Measurements from ENCODE around the gene CAMTA1. TPM values are rescaled to one million over a fixed set of nuclear protein-coding genes. Genes with fewer than 3 reads are reported as not detected.

The CAMTA1 gene
- total RNA-seq, 4 donors from 2014 or later: 57.4 to 88.3 (median 62.1) TPM

GRCh38 chr1:7333620-7334019 lies 548.4 kb downstream of the CAMTA1 start:
- Histone ChIP-seq H3K27me3 (no peaks in the 10 kb centered on the region), H3K36me3 (no peaks in the 10 kb centered on the region), H3K4me1 (no peaks in the 10 kb centered on the region), H3K9me3 (no peaks in the 10 kb centered on the region), H3K4me3 (no peak overlapping the region), H3K27ac (peak overlapping the region in 1 of 4 donors; percentile 14)
- no peak for DNase-seq
- no peak for TF ChIP-seq POLR2A (IDR thresholded peaks at IDR 0.05)
- TF ChIP-seq CTCF (IDR thresholded peaks at IDR 0.05): no peak

GRCh38 chr1:7334475-7335035 lies 549.3 kb downstream of the CAMTA1 start:
- Histone ChIP-seq H3K4me1 (no peaks in the 10 kb centered on the region), H3K9me3 (no peaks in the 10 kb centered on the region), H3K27ac (peak overlapping the region in 2 of 4 donors; percentile 12 to 14), H3K27me3 (no peaks in the 10 kb centered on the region), H3K36me3 (no peaks in the 10 kb centered on the region), H3K4me3 (no peak overlapping the region)
- TF ChIP-seq POLR2A (IDR thresholded peaks at IDR 0.05): no peak
- no peak for TF ChIP-seq CTCF (IDR thresholded peaks at IDR 0.05)
- DNase-seq: peak in 1 of 3 donors; percentile 49

GRCh38 chr1:7335224-7335879 lies 550.1 kb downstream of the CAMTA1 start:
- TF ChIP-seq POLR2A (IDR thresholded peaks at IDR 0.05): no peak
- TF ChIP-seq CTCF (IDR thresholded peaks at IDR 0.05): no peak
- Histone ChIP-seq H3K36me3 (no peaks in the 10 kb centered on the region), H3K27ac (peak overlapping the region in 1 of 4 donors; percentile 12), H3K9me3 (no peaks in the 10 kb centered on the region), H3K27me3 (no peaks in the 10 kb centered on the region), H3K4me1 (no peaks in the 10 kb centered on the region), H3K4me3 (no peak overlapping the region)
- peak in 1 of 3 donors; percentile 36 for DNase-seq

GRCh38 chr1:7338439-7338838 lies 553.2 kb downstream of the CAMTA1 start:
- H3K9me3 ChIP-seq: no peaks in the 10 kb centered on the region
- TF ChIP-seq POLR2A (IDR thresholded peaks at IDR 0.05): no peak
- no peaks in the 10 kb centered on the region for H3K4me1 ChIP-seq
- DNase-seq: no peak
- H3K36me3 ChIP-seq: no peaks in the 10 kb centered on the region
- H3K27me3 ChIP-seq: no peaks in the 10 kb centered on the region
- no peak overlapping the region for H3K27ac ChIP-seq
- H3K4me3 ChIP-seq: no peak overlapping the region

GRCh38 chr1:7339014-7339413 lies 553.8 kb downstream of the CAMTA1 start:
- Histone ChIP-seq H3K4me1 (no peaks in the 10 kb centered on the region), H3K27ac (no peak overlapping the region), H3K36me3 (no peaks in the 10 kb centered on the region), H3K9me3 (no peaks in the 10 kb centered on the region), H3K4me3 (no peak overlapping the region), H3K27me3 (no peaks in the 10 kb centered on the region)
- TF ChIP-seq POLR2A (IDR thresholded peaks at IDR 0.05): no peak
- no peak for TF ChIP-seq CTCF (IDR thresholded peaks at IDR 0.05)
- no peak for DNase-seq

GRCh38 chr1:7339953-7340352 lies 554.7 kb downstream of the CAMTA1 start:
- H3K36me3 ChIP-seq: no peaks in the 10 kb centered on the region
- H3K27me3 ChIP-seq: no peaks in the 10 kb centered on the region
- TF ChIP-seq CTCF (IDR thresholded peaks at IDR 0.05): no peak
- H3K4me1 ChIP-seq: no peaks in the 10 kb centered on the region
- no peak overlapping the region for H3K4me3 ChIP-seq
- H3K9me3 ChIP-seq: no peaks in the 10 kb centered on the region
- no peak for DNase-seq
- no peak overlapping the region for H3K27ac ChIP-seq
